HG02763 (cell line): ENCODE results near the gene CDHR1.
"Not testable (repeated sequence)": the region's sequence is repeated elsewhere in the genome, so short reads cannot be mapped to it uniquely, and the experiment has no call there.

Experiments
- ATAC-seq: cut with Tn5 transposase; IDR thresholded peaks from one replicate; pipeline ENCODE4 v1.9.1; 2021; ENCODE audit warnings: mild to moderate bottlenecking, moderate library complexity; ENCODE audit not compliant: unreplicated experiment

CDHR1 gene

DNA sequence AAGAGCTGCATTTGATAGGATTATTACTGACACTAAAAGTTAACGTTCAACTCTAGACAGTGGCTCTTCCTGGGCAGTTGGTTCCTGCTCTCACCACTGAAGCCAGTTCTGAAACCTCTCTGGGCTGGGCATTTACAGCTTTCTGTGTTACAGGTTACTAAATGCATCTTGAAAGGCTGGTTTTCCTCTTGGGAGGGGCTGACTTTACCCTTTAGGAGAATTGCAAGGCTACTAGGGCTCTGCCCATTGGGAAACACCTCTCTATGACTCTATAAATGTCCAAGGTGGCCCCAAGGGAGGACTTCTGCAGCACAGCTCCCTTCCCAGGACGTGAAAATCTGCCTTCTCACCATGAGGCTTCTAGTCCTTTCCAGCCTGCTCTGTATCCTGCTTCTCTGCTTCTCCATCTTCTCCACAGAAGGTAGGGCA lies 20.8 kb upstream of the CDHR1 start, which contains the start of gene GPR15LG:
TSS of gene GPR15LG (plus strand) at position 301 of the 429 bp plus-strand sequence. CDS start at position 352, 51 bp downstream.
- peak; percentile 35 for ATAC-seq

DNA sequence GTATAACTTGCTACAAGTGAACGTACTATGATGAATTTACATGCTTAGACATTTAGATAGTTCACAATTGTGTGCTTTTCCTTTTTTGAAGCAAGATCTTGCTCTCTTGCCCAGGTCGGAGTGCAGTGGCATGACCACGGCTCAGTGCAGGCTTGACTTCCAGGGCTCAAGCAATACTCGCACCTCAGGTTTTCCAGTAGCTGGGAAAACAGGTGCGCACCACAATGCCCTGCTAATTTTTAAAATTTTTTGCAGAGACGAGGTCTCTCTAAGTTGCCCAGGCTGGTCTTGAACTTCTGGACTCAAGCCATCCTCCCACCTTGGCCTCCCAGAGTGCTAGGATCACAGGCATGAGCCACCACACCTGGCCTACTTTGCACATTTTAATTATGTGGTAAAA lies 18.9 kb upstream of the CDHR1 start:
- no peak for ATAC-seq

DNA sequence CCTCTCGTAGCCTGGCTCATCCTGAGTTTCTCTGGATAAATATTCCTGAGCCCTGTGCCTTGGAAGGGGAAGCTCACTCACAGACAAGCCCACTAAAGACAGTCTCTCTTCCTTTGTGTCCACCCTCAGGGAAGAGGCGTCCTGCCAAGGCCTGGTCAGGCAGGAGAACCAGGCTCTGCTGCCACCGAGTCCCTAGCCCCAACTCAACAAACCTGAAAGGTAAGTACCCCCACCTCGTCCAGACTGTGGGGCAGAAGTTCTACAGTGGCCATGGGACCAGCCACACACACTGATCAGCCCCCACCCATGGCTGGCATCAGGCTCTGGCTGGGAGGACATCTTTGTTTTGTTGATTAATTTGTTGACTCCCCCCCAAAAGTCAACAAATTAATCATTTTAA lies 18.0 kb upstream of the CDHR1 start:
- ATAC-seq, result no peak

DNA sequence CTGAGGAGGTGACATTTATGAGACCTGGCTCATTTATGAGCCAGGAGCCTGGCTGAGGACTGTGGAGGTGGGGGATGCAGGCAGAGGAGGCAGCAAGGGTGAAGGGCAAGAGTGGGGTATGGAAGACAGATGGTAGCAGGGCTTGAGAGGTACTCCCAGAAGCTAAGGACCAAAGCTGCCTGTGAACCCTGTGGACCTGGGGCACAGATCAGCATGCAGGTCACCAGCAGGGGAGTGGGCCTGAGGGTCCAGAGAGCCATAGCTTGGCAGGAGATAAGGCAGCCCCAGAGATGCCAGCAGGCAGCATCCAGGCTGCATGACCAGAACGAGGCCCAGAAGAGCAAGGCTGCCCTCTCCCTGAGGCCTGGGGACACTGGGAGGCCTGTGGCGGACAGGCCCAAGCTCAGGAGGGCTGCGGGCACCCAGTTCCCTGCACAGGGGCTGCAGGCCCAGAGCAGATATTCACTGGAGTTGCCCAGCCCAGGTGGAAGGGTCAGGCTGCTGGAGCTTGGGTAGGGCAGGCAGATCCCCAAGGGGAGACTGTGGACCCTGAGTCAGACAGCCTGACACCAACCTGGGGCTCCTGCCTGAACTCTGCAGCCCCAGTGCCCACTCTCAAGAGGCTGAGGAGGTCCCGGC lies 17.4 kb upstream of the CDHR1 start:
- no peak for ATAC-seq

DNA sequence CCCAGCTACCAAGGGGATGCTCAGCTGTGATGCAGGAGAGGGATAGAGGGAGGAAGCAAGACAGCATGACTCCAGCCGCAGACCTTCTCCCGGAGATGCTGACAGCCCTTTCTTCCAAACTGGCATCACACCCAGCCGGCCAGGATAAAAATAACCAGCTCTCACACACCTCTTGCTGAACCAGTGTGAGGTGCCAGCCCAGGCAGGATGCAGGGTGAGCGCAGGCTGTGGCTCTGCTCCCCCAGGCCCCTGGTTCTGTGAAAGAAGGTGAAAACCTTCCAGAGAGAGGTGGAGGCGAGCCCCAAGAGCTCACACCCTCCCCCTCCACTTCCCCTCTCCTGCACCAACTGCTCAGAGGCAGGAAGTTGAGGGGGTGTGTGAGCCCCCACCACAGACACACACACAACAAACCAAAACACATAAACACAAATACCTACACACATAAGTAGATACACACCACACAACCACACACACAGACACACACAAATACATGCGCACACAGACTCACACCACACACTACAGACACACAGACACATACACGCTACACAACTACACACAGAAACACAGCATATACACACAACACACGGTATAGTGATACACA lies 16.7 kb upstream of the CDHR1 start:
- ATAC-seq, result peak; percentile 34

DNA sequence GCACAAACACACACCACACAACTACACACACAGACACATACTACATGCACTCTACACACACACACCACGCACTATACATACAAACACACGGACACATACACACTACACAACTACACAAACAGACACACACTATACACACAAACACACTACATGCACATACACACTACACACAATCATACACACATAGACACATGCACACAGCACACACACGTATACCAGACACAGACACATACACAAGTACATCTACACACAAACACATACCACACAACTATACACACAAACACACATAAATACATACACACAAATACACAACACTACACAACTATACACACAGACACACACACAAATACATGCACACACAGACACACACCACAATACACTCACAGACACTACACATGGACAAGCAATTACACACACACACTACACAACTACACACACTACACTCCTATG lies 16.2 kb upstream of the CDHR1 start:
- ATAC-seq, result no peak

DNA sequence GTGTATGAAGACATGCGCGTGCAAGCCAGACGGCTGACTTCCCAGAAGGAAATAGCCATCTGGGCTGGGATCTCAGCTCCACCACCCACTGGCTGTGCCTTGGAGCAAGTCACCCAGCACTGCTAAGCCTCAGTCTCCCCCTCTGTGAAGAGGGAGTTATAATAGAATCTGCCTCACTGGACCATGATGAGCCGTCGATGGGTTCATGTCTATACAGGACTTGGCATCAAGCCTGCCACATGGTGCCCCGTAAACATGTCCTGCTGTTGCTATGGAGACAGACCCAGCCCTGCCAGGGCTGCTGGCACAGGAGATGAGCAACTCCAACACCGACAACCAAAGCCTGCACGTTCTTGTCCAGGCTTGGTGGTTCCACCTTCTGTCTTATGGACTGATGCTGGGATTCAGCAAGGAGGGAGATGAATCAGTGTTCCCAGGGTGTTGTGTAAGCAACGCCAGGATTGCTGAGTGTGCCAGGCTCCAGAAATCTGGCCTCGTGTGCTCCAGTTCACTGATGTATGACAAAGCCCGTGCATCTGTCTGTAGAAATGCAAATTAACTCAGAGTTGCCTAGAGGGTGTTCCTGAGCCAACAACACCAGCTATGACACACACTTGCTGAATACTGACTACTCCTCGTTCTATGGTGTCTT lies 15.2 kb upstream of the CDHR1 start:
- ATAC-seq, result peak; percentile 90

DNA sequence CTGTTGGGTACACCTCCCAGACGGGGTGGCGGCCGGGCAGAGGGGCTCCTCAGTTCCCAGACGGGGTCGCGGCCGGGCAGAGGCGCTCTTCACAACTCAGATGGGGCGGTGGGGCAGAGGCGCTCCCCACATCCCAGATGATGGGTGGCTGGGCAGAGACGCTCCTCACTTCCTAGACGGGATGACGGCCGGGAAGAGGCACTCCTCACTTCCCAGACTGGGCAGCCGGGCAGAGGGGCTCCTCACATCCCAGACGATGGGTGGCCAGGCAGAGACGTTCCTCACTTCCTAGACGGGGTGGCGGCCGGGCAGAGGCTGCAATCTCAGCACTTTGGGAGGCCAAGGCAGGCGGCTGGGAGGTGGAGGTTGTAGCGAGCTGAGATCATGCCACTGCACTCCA lies 14.0 kb upstream of the CDHR1 start:
- not testable (repeated sequence) for ATAC-seq

DNA sequence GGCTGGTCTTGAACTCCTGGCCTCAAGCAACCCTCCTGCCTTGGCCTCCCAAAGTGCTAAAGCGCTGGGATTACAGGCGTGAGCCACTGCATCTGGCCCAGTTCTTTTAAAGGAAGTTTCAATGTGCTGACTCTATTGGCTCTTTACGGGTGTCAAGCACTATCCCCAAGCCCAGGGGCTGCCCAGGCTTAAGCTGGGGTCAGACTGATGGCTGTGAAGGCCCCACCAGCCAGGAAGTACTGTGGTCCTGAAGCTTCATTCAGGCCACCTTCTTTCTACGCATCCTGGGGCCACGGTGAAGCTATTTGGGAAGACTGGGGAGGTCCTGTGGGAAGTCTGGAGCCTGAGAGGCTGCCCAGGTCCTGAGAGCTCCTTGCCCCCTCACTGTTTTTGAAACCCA lies 12.7 kb upstream of the CDHR1 start:
- no peak for ATAC-seq

DNA sequence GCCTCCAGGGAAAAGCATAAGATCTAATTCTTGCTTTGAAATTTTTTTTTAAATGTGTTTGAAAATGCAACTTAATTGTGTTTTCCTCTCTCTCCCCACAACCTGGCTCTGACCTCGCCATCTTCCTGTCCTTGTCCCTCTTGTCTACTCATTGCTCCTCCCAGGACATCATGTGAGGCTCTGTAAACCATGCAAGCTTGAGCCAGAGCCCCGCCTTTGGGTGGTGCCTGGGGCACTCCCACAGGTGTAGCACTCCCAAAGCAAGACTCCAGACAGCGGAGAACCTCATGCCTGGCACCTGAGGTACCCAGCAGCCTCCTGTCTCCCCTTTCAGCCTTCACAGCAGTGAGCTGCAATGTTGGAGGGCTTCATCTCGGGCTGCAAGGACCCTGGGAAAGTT lies 9.8 kb upstream of the CDHR1 start:
- ATAC-seq, result no peak

DNA sequence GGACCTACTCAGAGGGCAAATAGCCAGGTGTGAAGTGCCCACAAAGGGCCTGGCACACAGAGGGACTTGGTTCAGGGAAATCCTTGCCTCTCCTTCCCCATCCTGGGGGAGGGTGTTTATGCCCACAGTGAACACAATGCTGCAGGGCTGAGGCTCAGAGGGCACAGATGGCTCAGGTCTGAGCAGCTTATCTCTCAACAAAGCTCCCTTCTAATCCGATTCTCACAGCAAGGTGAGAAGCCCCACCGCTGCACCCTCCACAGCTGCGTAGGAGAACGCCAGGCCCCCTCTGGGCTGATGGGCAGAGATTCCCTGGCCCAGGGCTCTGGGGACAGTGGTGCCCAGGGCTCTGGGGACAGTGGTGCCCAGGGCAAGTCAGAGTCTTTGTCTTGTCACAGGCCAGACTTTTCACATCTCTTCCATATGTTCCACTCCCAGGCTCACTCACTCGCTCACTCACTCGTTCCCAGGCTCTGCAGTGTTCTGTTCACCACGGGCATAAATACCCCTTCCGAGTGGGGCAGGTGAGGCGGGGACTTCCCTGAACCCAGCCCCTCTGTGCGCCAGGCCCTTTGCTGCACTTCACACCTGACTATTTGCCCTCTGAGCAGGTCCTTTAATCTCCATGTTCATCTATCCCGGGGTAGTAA lies 8.7 kb upstream of the CDHR1 start:
- no peak for ATAC-seq

DNA sequence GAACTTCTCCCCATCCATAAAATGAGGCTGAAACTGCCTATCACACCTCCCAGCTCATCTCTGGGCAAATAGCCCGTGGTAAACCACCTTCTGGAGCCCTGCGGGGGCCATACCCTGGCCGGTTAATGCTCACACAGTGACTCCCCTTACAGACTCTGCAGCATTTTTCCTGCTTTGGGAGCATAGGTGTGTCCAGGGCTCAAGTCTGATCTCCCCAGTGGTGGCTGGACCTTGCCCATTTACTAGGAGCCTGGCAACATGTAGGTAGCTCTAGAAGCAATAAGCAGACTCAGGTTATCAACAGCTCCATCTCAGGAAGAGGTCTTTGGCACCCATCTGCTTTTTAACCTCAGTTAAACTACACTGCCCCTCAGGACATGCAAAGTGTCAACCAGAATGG lies 5.5 kb upstream of the CDHR1 start:
- ATAC-seq, result no peak

DNA sequence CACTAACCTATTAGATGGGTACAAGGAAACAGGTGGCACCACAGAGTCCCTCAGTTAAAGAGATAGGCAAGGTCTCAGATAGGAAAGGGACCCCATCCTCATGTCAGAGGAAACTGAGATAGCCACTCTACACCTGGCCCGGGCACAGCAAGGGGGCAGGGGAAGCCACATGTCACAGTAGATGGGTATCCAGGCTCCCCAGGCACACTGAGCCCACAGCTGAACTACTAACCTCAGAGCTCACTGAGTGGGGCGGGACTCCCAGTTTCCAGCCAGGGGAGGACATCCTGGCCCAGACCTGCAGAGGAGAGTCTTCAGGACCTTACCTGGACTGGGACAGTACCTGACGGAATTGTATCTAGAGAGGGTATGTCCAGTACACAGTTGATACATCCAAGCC lies 3.7 kb upstream of the CDHR1 start:
- no peak for ATAC-seq

DNA sequence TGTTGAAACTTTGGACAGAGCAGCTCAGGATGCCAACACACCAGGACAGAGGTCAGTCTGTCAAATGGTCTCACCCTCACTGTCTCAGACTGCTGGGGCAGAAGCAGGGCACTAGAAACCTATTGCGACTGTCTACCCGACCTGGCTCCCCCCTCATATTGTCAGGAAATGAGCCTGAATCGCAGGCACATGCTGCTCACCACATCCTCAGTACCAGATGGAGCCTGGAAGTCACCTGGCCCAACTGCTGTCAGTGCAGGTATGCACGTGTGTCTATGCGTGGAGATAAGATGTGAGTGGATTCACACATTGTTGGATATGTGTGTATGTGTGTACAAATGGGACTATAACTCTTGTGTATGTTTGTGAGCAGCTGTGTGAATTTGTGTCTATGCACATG lies 3.2 kb upstream of the CDHR1 start:
- no peak for ATAC-seq

DNA sequence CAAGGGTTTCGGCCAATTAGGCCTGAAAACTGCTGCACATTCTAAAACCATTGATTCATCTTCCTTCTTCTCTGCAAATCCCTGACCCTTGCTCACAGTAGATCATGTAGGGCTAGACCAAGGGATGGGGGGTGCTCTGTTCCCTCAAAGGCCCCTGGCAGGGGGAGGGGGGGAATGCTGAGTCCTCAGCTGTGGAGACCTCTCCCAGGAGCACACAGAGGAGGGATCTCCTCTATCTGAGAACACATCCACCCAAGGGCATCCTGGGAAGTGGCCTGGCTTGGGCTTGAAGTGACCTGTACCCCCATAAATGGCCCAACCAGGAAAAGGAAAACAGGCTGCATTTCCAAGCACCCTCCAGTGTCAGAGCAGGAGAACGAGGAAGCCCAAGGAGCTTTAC lies 1.0 kb upstream of the CDHR1 start:
- no peak for ATAC-seq

DNA sequence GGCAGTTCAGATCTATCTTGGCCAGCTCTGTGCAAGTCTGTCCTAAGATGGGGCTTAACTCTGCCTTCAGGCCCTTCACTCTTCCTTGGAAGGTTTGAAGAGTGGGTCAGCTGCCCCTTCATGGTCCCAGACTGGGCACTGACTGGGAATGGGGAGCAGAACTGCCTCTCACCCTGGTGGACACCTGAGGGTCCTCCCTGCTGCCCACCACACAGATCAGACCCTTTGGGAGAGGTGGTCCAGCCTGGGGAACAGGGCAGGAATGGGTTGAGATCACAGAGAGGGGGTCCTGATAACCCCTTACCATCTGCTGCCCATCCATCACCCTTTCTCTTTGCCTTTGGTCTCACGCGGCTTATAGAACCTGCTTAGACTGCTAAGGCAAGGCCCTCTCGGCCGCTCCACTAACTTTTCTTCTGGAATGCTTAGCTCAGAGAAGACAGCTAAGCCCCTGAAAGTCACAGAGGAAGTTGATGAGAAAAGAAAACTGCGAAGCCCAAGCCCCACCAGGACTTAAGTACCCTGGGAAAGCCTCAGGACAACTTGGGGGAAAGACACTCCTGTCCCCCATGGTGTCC lies 402 bp upstream of the CDHR1 start:
- no peak for ATAC-seq

DNA sequence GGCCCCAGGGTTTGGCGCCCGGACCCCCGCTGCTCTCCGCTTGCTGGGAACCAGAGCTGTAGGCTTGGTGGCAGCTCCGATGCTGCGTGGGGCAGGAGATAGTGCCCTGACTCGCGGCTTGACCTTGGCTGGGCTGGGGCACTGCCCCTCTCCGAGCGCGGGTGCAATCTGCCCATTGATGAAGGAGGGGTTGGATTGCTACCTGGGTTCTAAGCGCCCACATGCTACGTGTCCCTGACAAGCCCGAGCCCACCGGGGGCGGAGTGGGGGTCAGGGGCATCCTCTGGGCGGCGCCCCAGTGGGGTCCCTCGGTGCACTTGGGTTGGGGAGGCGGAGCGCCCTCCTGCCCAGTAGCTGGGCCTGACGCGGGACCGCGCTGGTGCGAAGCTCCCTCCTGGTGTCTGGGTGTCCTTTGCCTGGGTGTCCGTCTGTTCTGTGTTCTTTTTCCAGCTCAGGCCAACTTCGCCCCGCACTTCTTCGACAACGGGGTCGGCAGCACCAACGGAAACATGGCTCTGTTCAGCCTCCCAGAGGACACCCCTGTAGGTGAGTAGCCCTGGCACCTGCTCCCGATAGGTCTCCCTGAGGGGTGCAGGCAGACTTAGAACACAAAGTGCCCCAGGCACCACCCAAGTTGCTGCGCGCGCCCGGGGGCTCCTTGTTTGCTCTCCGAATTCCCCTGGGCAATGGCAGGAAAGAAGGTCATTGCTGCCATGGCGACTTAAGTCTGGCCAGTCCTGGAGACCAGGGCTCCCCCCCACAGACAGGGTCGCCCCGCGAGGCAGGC lies 900 bp downstream of the CDHR1 start:
- ATAC-seq, result no peak

DNA sequence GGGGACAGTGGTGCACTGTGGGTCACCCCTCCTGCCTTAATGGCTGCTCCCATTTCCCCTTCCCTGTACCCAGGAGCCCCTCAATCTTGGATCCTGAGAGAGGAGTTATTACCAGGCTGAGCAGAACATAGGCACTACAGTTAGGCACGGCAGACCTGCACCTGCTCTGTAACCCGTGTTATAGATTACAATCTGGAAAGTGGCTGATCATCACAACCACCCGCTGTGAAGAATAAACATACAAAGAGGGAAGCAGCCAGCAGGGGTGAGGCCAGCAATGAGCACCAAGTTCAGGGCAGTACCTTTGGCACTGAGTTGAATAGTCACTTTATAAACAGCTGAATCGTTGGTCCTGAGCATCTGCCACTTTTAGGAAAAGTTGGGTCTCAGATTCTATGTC lies 1.7 kb downstream of the CDHR1 start:
- no peak for ATAC-seq

DNA sequence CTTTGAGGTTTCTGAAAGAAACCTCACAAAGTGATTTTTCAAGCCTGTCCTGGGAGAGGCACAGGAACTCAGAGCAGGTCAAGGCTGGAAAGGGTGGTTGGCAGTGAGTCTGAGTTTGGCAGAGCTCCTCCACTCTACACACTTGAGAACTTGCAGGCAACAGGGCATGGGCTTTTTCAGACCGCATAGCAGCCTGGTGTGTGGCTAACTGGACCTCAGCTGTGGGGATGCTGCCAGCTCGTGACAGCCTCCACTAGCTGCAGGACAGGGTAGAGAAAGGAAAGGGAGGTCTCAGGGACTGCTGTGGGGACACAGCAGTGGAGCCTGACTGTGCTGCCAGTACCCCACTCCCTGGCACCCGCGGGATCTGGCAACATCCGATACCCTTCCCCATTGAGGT lies 2.6 kb downstream of the CDHR1 start:
- ATAC-seq, result no peak

DNA sequence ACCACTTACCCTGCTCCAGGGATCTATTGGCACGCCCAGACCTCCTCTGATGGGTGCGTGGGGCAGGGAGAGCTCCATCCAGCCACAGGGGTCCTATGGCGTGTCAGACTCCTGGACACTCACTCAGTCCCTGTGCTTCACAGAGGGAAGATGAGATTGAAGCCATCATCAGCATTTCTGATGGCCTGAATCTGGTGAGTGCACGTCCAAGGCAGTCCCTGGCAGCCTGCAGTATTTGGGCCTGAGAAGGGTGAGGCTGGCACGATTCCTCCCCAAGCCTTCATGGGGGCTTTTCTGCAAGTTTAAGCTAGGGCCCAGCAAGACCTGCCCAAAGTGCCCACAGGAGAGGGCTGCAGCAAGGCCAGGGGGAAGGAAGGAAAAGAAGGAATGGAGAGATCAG lies 3.3 kb downstream of the CDHR1 start:
- ATAC-seq, result no peak
